ENCODE measurements around the gene CCDC136. TPM values are rescaled to one million over a fixed set of nuclear protein-coding genes. Genes with fewer than 3 reads are reported as not detected.
A peak's percentile ranks its signal among the peaks of the same experiment; 100 is the strongest.

Gene CCDC136
- total RNA-seq = 17.9 TPM

DNA sequence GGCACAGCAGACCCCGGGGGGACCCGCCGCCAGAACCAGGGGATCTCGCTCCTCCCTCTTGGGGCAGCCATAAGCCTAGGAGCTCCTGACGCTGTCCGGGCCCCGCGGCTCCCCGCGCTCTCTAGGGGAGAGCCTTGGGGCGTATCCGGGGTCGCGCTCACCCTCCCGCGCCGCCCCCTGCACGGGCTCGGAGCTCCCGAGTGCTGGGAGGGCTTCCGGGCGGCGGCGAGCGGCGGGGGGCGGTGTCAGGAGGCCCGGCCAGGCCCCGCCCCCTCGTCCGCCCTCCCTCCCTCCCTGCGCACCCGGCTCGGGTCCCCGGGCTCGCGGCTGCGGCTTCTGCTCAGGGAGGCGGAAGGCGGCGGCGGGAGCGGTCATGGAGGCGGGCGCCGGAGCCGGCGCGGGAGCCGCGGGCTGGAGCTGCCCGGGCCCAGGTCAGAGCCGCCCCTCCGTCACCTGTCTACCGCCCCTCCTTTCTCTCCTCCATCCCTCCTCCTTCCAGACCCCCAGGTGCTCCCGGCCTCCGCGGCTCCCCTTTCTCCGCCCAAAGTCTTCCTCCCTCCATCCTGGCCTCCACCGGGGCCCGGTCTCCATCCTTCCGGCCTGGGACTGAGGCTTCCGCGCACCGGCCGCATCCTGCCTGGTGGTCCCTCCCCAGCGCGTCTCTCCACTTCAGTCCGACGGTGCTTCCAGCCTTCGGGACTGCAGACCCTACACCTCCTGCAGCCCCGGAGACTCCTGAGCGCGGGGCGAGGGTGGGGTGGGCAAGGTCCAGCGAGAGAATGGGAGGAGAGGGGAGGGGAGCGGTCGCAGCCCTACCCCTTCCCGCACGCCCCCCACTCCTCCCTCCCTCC lies at the start of gene CCDC136:
CCDC136 (plus strand) TSS at position 848 of the 851 bp plus-strand sequence. CDS start 444 bp downstream, outside the sequence.
- Histone ChIP-seq H3K27ac (peak within 1 kb of the TSS; percentile 79), H3K27me3 (no peaks in the 10 kb centered on the region), H3K4me1 (peaks cover 29% of the 10 kb centered on the region), H3K36me3 (no peaks in the 10 kb centered on the region), H3K4me3 (peak within 1 kb of the TSS; percentile 65 to 71), H3K9me3 (no peaks in the 10 kb centered on the region)
- intact Hi-C loops (cut with DNase I) = no loop called here
- DNase-seq (ENCODE audit: extremely low spot score in 2 of 2) = no peak
- TF ChIP-seq POLR2AphosphoS5 (IDR thresholded peaks at IDR 0.05; ENCODE audit: insufficient read depth in 1 of 2, low read depth in 1 of 2) = peak in 1 of 2 donors; percentile 45
- TF ChIP-seq POLR2A (IDR thresholded peaks at IDR 0.05) = no peak

DNA sequence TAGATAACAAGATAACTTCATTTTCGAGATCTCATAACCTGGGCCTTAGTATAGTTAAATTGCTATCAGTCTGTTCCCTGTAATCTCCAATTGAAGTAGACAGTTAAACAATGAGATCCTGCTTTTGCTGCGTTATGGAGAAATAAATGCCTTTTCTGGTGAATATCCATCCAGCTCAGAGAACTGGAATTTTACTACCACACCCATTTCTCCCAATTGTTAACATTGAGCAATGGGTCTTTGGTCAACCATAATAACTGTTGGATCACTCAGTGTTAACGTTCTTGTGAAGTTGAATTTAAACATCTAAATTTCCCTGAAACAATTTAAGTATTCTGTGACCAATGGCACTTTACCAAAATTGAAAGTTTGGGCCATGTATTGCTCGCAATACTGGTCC lies 49.6 kb upstream of the CCDC136 start:
- Histone ChIP-seq H3K4me1 (peaks cover 68% of the 10 kb centered on the region), H3K27me3 (no peaks in the 10 kb centered on the region), H3K27ac (peak overlapping the region; percentile 88), H3K9me3 (no peaks in the 10 kb centered on the region), H3K36me3 (no peaks in the 10 kb centered on the region), H3K4me3 (no peak overlapping the region)
- no peak for DNase-seq (ENCODE audit: extremely low spot score in 2 of 2)
- no peak for TF ChIP-seq POLR2AphosphoS5 (IDR thresholded peaks at IDR 0.05; ENCODE audit: insufficient read depth in 1 of 2, low read depth in 1 of 2)
- TF ChIP-seq POLR2A (IDR thresholded peaks at IDR 0.05) = no peak
- TF ChIP-seq, protein P1, sequence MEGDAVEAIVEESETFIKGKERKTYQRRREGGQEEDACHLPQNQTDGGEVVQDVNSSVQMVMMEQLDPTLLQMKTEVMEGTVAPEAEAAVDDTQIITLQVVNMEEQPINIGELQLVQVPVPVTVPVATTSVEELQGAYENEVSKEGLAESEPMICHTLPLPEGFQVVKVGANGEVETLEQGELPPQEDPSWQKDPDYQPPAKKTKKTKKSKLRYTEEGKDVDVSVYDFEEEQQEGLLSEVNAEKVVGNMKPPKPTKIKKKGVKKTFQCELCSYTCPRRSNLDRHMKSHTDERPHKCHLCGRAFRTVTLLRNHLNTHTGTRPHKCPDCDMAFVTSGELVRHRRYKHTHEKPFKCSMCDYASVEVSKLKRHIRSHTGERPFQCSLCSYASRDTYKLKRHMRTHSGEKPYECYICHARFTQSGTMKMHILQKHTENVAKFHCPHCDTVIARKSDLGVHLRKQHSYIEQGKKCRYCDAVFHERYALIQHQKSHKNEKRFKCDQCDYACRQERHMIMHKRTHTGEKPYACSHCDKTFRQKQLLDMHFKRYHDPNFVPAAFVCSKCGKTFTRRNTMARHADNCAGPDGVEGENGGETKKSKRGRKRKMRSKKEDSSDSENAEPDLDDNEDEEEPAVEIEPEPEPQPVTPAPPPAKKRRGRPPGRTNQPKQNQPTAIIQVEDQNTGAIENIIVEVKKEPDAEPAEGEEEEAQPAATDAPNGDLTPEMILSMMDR (IDR thresholded peaks at IDR 0.05) = no peak
- intact Hi-C loops (cut with DNase I) = no loop called here

DNA sequence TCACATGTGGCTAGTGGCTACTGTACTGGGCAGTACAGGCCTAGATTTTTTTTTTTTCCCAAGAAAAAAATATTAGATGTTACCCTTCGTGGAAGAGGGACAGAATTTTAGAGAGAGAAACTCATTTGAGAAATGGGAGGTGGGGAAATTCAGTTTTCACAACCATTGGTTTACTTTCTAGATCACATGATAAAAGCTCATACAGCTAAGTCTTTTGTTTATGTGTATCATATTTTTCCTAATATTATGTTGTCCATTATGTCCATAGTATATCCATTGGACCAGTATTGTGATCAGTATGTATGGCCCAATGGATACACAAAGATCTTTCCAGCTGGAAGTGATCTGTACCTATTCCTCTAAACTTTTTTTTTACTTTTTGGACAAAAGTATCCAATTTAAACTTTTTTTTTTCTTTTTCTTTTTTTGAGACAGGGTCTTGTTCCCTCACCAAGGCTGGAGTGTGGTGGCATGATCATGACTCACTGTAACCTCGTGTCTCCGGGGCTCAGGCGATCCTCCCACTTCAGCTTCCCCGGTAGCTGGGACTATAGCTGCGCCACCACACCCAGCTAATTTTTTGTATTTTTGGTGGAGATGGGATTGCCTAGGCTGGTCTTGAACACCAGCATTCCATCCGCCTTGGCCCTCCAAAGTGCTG lies 48.5 kb upstream of the CCDC136 start:
- peaks cover 0 to under 1% of the 10 kb centered on the region in 2 donors for H3K36me3 ChIP-seq
- no peaks in the 10 kb centered on the region for H3K9me3 ChIP-seq
- no peak for DNase-seq (ENCODE audit: extremely low spot score in 2 of 2)
- intact Hi-C loops (cut with DNase I) = no loop called here
- H3K4me1 ChIP-seq = peaks cover 58% of the 10 kb centered on the region
- TF ChIP-seq POLR2A (IDR thresholded peaks at IDR 0.05) (no peak), POLR2AphosphoS5 (IDR thresholded peaks at IDR 0.05; ENCODE audit: insufficient read depth in 1 of 2, low read depth in 1 of 2) (no peak)
- TF ChIP-seq, protein P1 (IDR thresholded peaks at IDR 0.05) = no peak
- no peak overlapping the region for H3K4me3 ChIP-seq
- H3K27ac ChIP-seq = no peak overlapping the region
- no peaks in the 10 kb centered on the region for H3K27me3 ChIP-seq

- no peaks in the 10 kb centered on the region for H3K27me3 ChIP-seq
- H3K9me3 ChIP-seq = no peaks in the 10 kb centered on the region
- no peak overlapping the region for H3K27ac ChIP-seq
- intact Hi-C loops (cut with DNase I) = no loop called here
- no peak for DNase-seq (ENCODE audit: extremely low spot score in 2 of 2)
- H3K4me1 ChIP-seq = peaks cover 55% of the 10 kb centered on the region
- TF ChIP-seq POLR2AphosphoS5 (IDR thresholded peaks at IDR 0.05; ENCODE audit: insufficient read depth in 1 of 2, low read depth in 1 of 2) = no peak
- TF ChIP-seq, protein P1 (IDR thresholded peaks at IDR 0.05) = no peak
- TF ChIP-seq POLR2A (IDR thresholded peaks at IDR 0.05) = no peak
- H3K4me3 ChIP-seq = no peak overlapping the region
- peaks cover 0 to 12% of the 10 kb centered on the region in 2 donors for H3K36me3 ChIP-seq
Observed at GRCh38 chr7:128744366-128744905, 47.3 kb upstream of the CCDC136 start.

DNA sequence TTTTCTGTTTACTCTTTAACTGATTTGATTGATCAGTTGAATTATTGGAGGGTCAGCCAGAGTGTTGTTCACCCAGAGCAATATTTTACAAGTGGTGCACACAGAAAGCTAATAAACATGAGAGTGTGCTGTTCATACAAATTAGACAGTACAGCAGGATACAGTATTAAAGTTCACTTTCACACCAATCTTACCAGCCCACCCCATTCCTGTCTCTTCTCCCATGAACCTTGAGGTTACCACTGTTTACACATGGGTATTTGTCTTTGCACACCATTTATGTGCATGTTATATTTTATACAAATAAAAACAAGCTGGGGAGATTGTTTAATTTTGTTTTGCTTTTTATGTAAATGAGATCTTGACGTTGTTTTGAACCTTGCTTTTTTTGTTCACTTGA lies 46.1 kb upstream of the CCDC136 start:
- H3K27ac ChIP-seq = no peak overlapping the region
- H3K36me3 ChIP-seq = peaks cover 0 to 23% of the 10 kb centered on the region in 2 donors
- intact Hi-C loops (cut with DNase I) = no loop called here
- peaks cover 45% of the 10 kb centered on the region for H3K4me1 ChIP-seq
- H3K27me3 ChIP-seq = no peaks in the 10 kb centered on the region
- H3K4me3 ChIP-seq = no peak overlapping the region
- TF ChIP-seq, protein P1 (IDR thresholded peaks at IDR 0.05) = no peak
- TF ChIP-seq POLR2AphosphoS5 (IDR thresholded peaks at IDR 0.05; ENCODE audit: insufficient read depth in 1 of 2, low read depth in 1 of 2) (no peak), POLR2A (IDR thresholded peaks at IDR 0.05) (no peak)
- DNase-seq (ENCODE audit: extremely low spot score in 2 of 2) = no peak
- H3K9me3 ChIP-seq = no peaks in the 10 kb centered on the region
